NB4 (cell line): ENCODE results near the gene RPL37A.
"Not testable (repeated sequence)": the region's sequence is repeated elsewhere in the genome, so short reads cannot be mapped to it uniquely, and the experiment has no call there.

Experiments
- CTCF ChIP-seq: IDR thresholded peaks from one replicate; pipeline ENCODE4 v1.5.1; 2012; ENCODE audit warnings: low read depth, low read length
- POLR2A ChIP-seq: IDR thresholded peaks from 2 replicates; pipeline ENCODE4 v1.6.1; 2011; ENCODE audit warnings: mild to moderate bottlenecking; ENCODE audit not compliant: insufficient read length; ENCODE audit errors: extremely low read depth

- not testable (repeated sequence) for TF ChIP-seq CTCF, POLR2A
These were observed 20.0 kb downstream of the RPL37A start for GRCh38 chr2:216518566-216519119.
